Measurements from ENCODE around the gene MAN1B1. TPM values are rescaled to one million over a fixed set of nuclear protein-coding genes. Genes with fewer than 3 reads are reported as not detected.

The MAN1B1 gene
- polyA plus RNA-seq, 2 of the 4 experiments (the other 2 are of a cell fraction), result 31.7 to 48.6 TPM

- no peak overlapping the region for H3K4me3 ChIP-seq
- WGBS (ENCODE audit: missing lambda C conversion rate), result 46% methylated on average over 4 of the region's 4 CpGs
- no peak overlapping the region for H3K27ac ChIP-seq
- no peak overlapping the region for H3K4me2 ChIP-seq
- TF ChIP-seq EHF (CRISPR knock-in tag; IDR thresholded peaks at IDR 0.05), result no peak
- no peak for TF ChIP-seq RCOR1 (IDR thresholded peaks at IDR 0.05; ENCODE audit: low read depth, low read length)
- no peak for TF ChIP-seq MAX (IDR thresholded peaks at IDR 0.05)
- no peak for TF ChIP-seq RAD21 (conservative IDR thresholded peaks at IDR 0.05 in 1 of 2, IDR thresholded peaks at IDR 0.05 in 1 of 2)
- no peak for TF ChIP-seq CBX2 (IDR thresholded peaks at IDR 0.05; ENCODE audit: borderline replicate concordance, low read depth)
- no peak for TF ChIP-seq MAFK (IDR thresholded peaks at IDR 0.05; ENCODE audit: partially characterized antibody)
- no peak for TF ChIP-seq HES2 (IDR thresholded peaks at IDR 0.05)
- TF ChIP-seq FOSL2 (IDR thresholded peaks at IDR 0.05), result no peak
- TF ChIP-seq FOSL2 (CRISPR knock-in tag; IDR thresholded peaks at IDR 0.05), result no peak
- TF ChIP-seq PBX3 (IDR thresholded peaks at IDR 0.05), result no peak
- TF ChIP-seq HOXA7 (CRISPR knock-in tag; IDR thresholded peaks at IDR 0.05), result no peak
- no peak for TF ChIP-seq BHLHE40 (IDR thresholded peaks at IDR 0.05; ENCODE audit: low read depth, low read length)
- no peak for TF ChIP-seq PHF8 (IDR thresholded peaks at IDR 0.05; ENCODE audit: borderline replicate concordance, low read depth)
- TF ChIP-seq ZSCAN20 (CRISPR knock-in tag; IDR thresholded peaks at IDR 0.05), result no peak
- TF ChIP-seq HDAC2 (IDR thresholded peaks at IDR 0.05), result no peak
- no peak for TF ChIP-seq JUNB (IDR thresholded peaks at IDR 0.05)
- peaks cover 25% of the 10 kb centered on the region for H3K4me1 ChIP-seq
- POLR2A ChIA-PET, result no interaction called here
- DNase-seq (ENCODE audit: low read depth in 1 of 2, low spot score in 1 of 2) (no peak), FAIRE-seq (no peak), ATAC-seq (no peak)
- H3K9me3 ChIP-seq, result no peaks in the 10 kb centered on the region
- CTCF ChIA-PET, result interaction anchor here (0.6 to 3.1 kb wide), 6 partner anchors 12 to 211 kb away, joined by 3 to 11 read pairs (median 3); partner anchors contain the start of gene LRRC26
These were observed 71.8 kb downstream of the MAN1B1 start for GRCh38 chr9:137158625-137159024.

Small RNA genes within 50 kb of the gene (small RNA-seq; reads per million reads assigned to genes)
- 0 reads per million in 6 experiments for gene RF00153

Other genes starting within 250 kb of the MAN1B1 start
Only the 30 nearest of the 36 such genes appear.
- gene FBXW5, start 142.2 kb upstream of the MAN1B1 start, polyA plus RNA-seq (2011; rRNA removed), result 37.3 and 37.5 TPM in 2 replicates
- gene FBXW5, start 142.2 kb upstream of the MAN1B1 start, polyA plus RNA-seq (2017; fragmentation: RNase III; extraction: RNeasy Plus Mini Kit Qiagen cat#74134 plus additional on column Dnase treatment), result 59.3 to 61.4 TPM (median 59.5 TPM) in 3 replicates
- gene C8G, start 141.7 kb upstream of the MAN1B1 start, polyA plus RNA-seq (2011; rRNA removed), result 0.41 and 0.45 TPM in 2 replicates
- 1.1 to 1.3 TPM (median 1.1 TPM) in 3 replicates for gene C8G, start 141.7 kb upstream of the MAN1B1 start, polyA plus RNA-seq (2017; fragmentation: RNase III; extraction: RNeasy Plus Mini Kit Qiagen cat#74134 plus additional on column Dnase treatment)
- gene LCN12, start 134.7 kb upstream of the MAN1B1 start, polyA plus RNA-seq (2011; rRNA removed), result 0.74 and 1.8 TPM in 2 replicates
- gene LCN12, start 134.7 kb upstream of the MAN1B1 start, polyA plus RNA-seq (2017; fragmentation: RNase III; extraction: RNeasy Plus Mini Kit Qiagen cat#74134 plus additional on column Dnase treatment), result 2.8 to 3.6 TPM (median 3.0 TPM) in 3 replicates
- 0.31 and 0.33 TPM in 2 replicates for gene PTGDS, start 109.5 kb upstream of the MAN1B1 start, polyA plus RNA-seq (2011; rRNA removed)
- gene PTGDS, start 109.5 kb upstream of the MAN1B1 start, polyA plus RNA-seq (2017; fragmentation: RNase III; extraction: RNeasy Plus Mini Kit Qiagen cat#74134 plus additional on column Dnase treatment), result 0.18 to 0.34 TPM (median 0.26 TPM) in 3 replicates
- gene LCNL1, start 104.0 kb upstream of the MAN1B1 start, polyA plus RNA-seq (2011; rRNA removed), result 0.04 and 0.19 TPM in 2 replicates
- gene LCNL1, start 104.0 kb upstream of the MAN1B1 start, polyA plus RNA-seq (2017; fragmentation: RNase III; extraction: RNeasy Plus Mini Kit Qiagen cat#74134 plus additional on column Dnase treatment), result 0.05 to 0.08 TPM (median 0.08 TPM) in 3 replicates
- gene PAXX, start 94.6 kb upstream of the MAN1B1 start, polyA plus RNA-seq (2011; rRNA removed), result 12.6 and 15.6 TPM in 2 replicates
- gene PAXX, start 94.6 kb upstream of the MAN1B1 start, polyA plus RNA-seq (2017; fragmentation: RNase III; extraction: RNeasy Plus Mini Kit Qiagen cat#74134 plus additional on column Dnase treatment), result 50.7 to 57.0 TPM (median 53.2 TPM) in 3 replicates
- gene CLIC3, start 90.4 kb upstream of the MAN1B1 start, polyA plus RNA-seq (2011; rRNA removed), result 0.33 and 0.61 TPM in 2 replicates
- gene CLIC3, start 90.4 kb upstream of the MAN1B1 start, polyA plus RNA-seq (2017; fragmentation: RNase III; extraction: RNeasy Plus Mini Kit Qiagen cat#74134 plus additional on column Dnase treatment), result 5.1 to 6.6 TPM (median 6.4 TPM) in 3 replicates
- 8.3 and 10.1 TPM in 2 replicates for gene ABCA2, start 58.7 kb upstream of the MAN1B1 start, polyA plus RNA-seq (2011; rRNA removed)
- gene ABCA2, start 58.7 kb upstream of the MAN1B1 start, polyA plus RNA-seq (2017; fragmentation: RNase III; extraction: RNeasy Plus Mini Kit Qiagen cat#74134 plus additional on column Dnase treatment), result 23.0 to 25.6 TPM (median 24.7 TPM) in 3 replicates
- not detected in 2 replicates for gene FUT7, start 54.9 kb upstream of the MAN1B1 start, polyA plus RNA-seq (2011; rRNA removed)
- gene FUT7, start 54.9 kb upstream of the MAN1B1 start, polyA plus RNA-seq (2017; fragmentation: RNase III; extraction: RNeasy Plus Mini Kit Qiagen cat#74134 plus additional on column Dnase treatment), result 0.07 TPM in 1 of 3 replicates, not detected in the others
- gene NPDC1, start 40.8 kb upstream of the MAN1B1 start, polyA plus RNA-seq (2011; rRNA removed), result 12.7 and 13.0 TPM in 2 replicates
- gene NPDC1, start 40.8 kb upstream of the MAN1B1 start, polyA plus RNA-seq (2017; fragmentation: RNase III; extraction: RNeasy Plus Mini Kit Qiagen cat#74134 plus additional on column Dnase treatment), result 33.2 to 40.6 TPM (median 40.2 TPM) in 3 replicates
- 0.75 and 2.3 TPM in 2 replicates for gene ENTPD2, start 32.9 kb upstream of the MAN1B1 start, polyA plus RNA-seq (2011; rRNA removed)
- gene ENTPD2, start 32.9 kb upstream of the MAN1B1 start, polyA plus RNA-seq (2017; fragmentation: RNase III; extraction: RNeasy Plus Mini Kit Qiagen cat#74134 plus additional on column Dnase treatment), result 0.71 to 1.2 TPM (median 1.1 TPM) in 3 replicates
- 6.5 and 6.9 TPM in 2 replicates for gene SAPCD2, start 16.4 kb upstream of the MAN1B1 start, polyA plus RNA-seq (2011; rRNA removed)
- 13.1 to 16.4 TPM (median 14.6 TPM) in 3 replicates for gene SAPCD2, start 16.4 kb upstream of the MAN1B1 start, polyA plus RNA-seq (2017; fragmentation: RNase III; extraction: RNeasy Plus Mini Kit Qiagen cat#74134 plus additional on column Dnase treatment)
- 1.2 and 1.9 TPM in 2 replicates for gene UAP1L1, start 9.5 kb upstream of the MAN1B1 start, polyA plus RNA-seq (2011; rRNA removed)
- gene UAP1L1, start 9.5 kb upstream of the MAN1B1 start, polyA plus RNA-seq (2017; fragmentation: RNase III; extraction: RNeasy Plus Mini Kit Qiagen cat#74134 plus additional on column Dnase treatment), result 4.8 to 7.8 TPM (median 6.0 TPM) in 3 replicates
- 27.6 and 36.0 TPM in 2 replicates for gene DPP7, start 27.7 kb downstream of the MAN1B1 start, polyA plus RNA-seq (2011; rRNA removed)
- gene DPP7, start 27.7 kb downstream of the MAN1B1 start, polyA plus RNA-seq (2017; fragmentation: RNase III; extraction: RNeasy Plus Mini Kit Qiagen cat#74134 plus additional on column Dnase treatment), result 61.3 to 71.8 TPM (median 68.5 TPM) in 3 replicates
- 0.11 and 0.13 TPM in 2 replicates for gene GRIN1, start 52.2 kb downstream of the MAN1B1 start, polyA plus RNA-seq (2011; rRNA removed)
- gene GRIN1, start 52.2 kb downstream of the MAN1B1 start, polyA plus RNA-seq (2017; fragmentation: RNase III; extraction: RNeasy Plus Mini Kit Qiagen cat#74134 plus additional on column Dnase treatment), result 0.30 to 0.51 TPM (median 0.45 TPM) in 3 replicates
- gene LRRC26, start 83.1 kb downstream of the MAN1B1 start, polyA plus RNA-seq (2011; rRNA removed), result 0.08 and 0.09 TPM in 2 replicates
- 0.80 to 1.2 TPM (median 1.0 TPM) in 3 replicates for gene LRRC26, start 83.1 kb downstream of the MAN1B1 start, polyA plus RNA-seq (2017; fragmentation: RNase III; extraction: RNeasy Plus Mini Kit Qiagen cat#74134 plus additional on column Dnase treatment)
- not detected in 2 replicates for gene TMEM210, start 85.1 kb downstream of the MAN1B1 start, polyA plus RNA-seq (2011; rRNA removed)
- gene TMEM210, start 85.1 kb downstream of the MAN1B1 start, polyA plus RNA-seq (2017; fragmentation: RNase III; extraction: RNeasy Plus Mini Kit Qiagen cat#74134 plus additional on column Dnase treatment), result not detected in 3 replicates
- 17.5 and 22.3 TPM in 2 replicates for gene ANAPC2, start 101.6 kb downstream of the MAN1B1 start, polyA plus RNA-seq (2011; rRNA removed)
- gene ANAPC2, start 101.6 kb downstream of the MAN1B1 start, polyA plus RNA-seq (2017; fragmentation: RNase III; extraction: RNeasy Plus Mini Kit Qiagen cat#74134 plus additional on column Dnase treatment), result 35.4 to 40.7 TPM (median 39.9 TPM) in 3 replicates
- 52.6 and 54.1 TPM in 2 replicates for gene SSNA1, start 101.7 kb downstream of the MAN1B1 start, polyA plus RNA-seq (2011; rRNA removed)
- gene SSNA1, start 101.7 kb downstream of the MAN1B1 start, polyA plus RNA-seq (2017; fragmentation: RNase III; extraction: RNeasy Plus Mini Kit Qiagen cat#74134 plus additional on column Dnase treatment), result 89.2 to 102 TPM (median 102 TPM) in 3 replicates
- 2.1 and 2.4 TPM in 2 replicates for gene TPRN, start 113.8 kb downstream of the MAN1B1 start, polyA plus RNA-seq (2011; rRNA removed)
- gene TPRN, start 113.8 kb downstream of the MAN1B1 start, polyA plus RNA-seq (2017; fragmentation: RNase III; extraction: RNeasy Plus Mini Kit Qiagen cat#74134 plus additional on column Dnase treatment), result 5.3 to 6.5 TPM (median 6.3 TPM) in 3 replicates
- gene TMEM203, start 118.7 kb downstream of the MAN1B1 start, polyA plus RNA-seq (2011; rRNA removed), result 47.3 and 51.8 TPM in 2 replicates
- gene TMEM203, start 118.7 kb downstream of the MAN1B1 start, polyA plus RNA-seq (2017; fragmentation: RNase III; extraction: RNeasy Plus Mini Kit Qiagen cat#74134 plus additional on column Dnase treatment), result 29.2 to 31.0 TPM (median 31.0 TPM) in 3 replicates
- 5.6 and 6.4 TPM in 2 replicates for gene NDOR1, start 118.7 kb downstream of the MAN1B1 start, polyA plus RNA-seq (2011; rRNA removed)
- 17.9 to 19.5 TPM (median 17.9 TPM) in 3 replicates for gene NDOR1, start 118.7 kb downstream of the MAN1B1 start, polyA plus RNA-seq (2017; fragmentation: RNase III; extraction: RNeasy Plus Mini Kit Qiagen cat#74134 plus additional on column Dnase treatment)
- gene RNF208, start 135.3 kb downstream of the MAN1B1 start, polyA plus RNA-seq (2011; rRNA removed), result 0.06 and 0.29 TPM in 2 replicates
- 1.0 to 1.7 TPM (median 1.7 TPM) in 3 replicates for gene RNF208, start 135.3 kb downstream of the MAN1B1 start, polyA plus RNA-seq (2017; fragmentation: RNase III; extraction: RNeasy Plus Mini Kit Qiagen cat#74134 plus additional on column Dnase treatment)
- 0.30 and 0.32 TPM in 2 replicates for gene CYSRT1, start 138.2 kb downstream of the MAN1B1 start, polyA plus RNA-seq (2011; rRNA removed)
- gene CYSRT1, start 138.2 kb downstream of the MAN1B1 start, polyA plus RNA-seq (2017; fragmentation: RNase III; extraction: RNeasy Plus Mini Kit Qiagen cat#74134 plus additional on column Dnase treatment), result 0.81 to 1.0 TPM (median 0.87 TPM) in 3 replicates
- gene RNF224, start 140.5 kb downstream of the MAN1B1 start, polyA plus RNA-seq (2011; rRNA removed), result not detected in 2 replicates
- gene RNF224, start 140.5 kb downstream of the MAN1B1 start, polyA plus RNA-seq (2017; fragmentation: RNase III; extraction: RNeasy Plus Mini Kit Qiagen cat#74134 plus additional on column Dnase treatment), result 0.04 to 0.07 TPM (median 0.07 TPM) in 3 replicates
- gene SLC34A3, start 143.9 kb downstream of the MAN1B1 start, polyA plus RNA-seq (2011; rRNA removed), result not detected in 2 replicates
- 0.04 to 0.05 TPM (median 0.05 TPM) in 3 replicates for gene SLC34A3, start 143.9 kb downstream of the MAN1B1 start, polyA plus RNA-seq (2017; fragmentation: RNase III; extraction: RNeasy Plus Mini Kit Qiagen cat#74134 plus additional on column Dnase treatment)
- gene TUBB4B, start 154.3 kb downstream of the MAN1B1 start, polyA plus RNA-seq (2011; rRNA removed), result 256 and 268 TPM in 2 replicates
- gene TUBB4B, start 154.3 kb downstream of the MAN1B1 start, polyA plus RNA-seq (2017; fragmentation: RNase III; extraction: RNeasy Plus Mini Kit Qiagen cat#74134 plus additional on column Dnase treatment), result 646 to 795 TPM (median 671 TPM) in 3 replicates
- gene STPG3, start 164.3 kb downstream of the MAN1B1 start, polyA plus RNA-seq (2011; rRNA removed), result not detected in 2 replicates
- not detected in 3 replicates for gene STPG3, start 164.3 kb downstream of the MAN1B1 start, polyA plus RNA-seq (2017; fragmentation: RNase III; extraction: RNeasy Plus Mini Kit Qiagen cat#74134 plus additional on column Dnase treatment)
- gene NELFB, start 168.3 kb downstream of the MAN1B1 start, polyA plus RNA-seq (2011; rRNA removed), result 31.8 and 33.8 TPM in 2 replicates
- gene NELFB, start 168.3 kb downstream of the MAN1B1 start, polyA plus RNA-seq (2017; fragmentation: RNase III; extraction: RNeasy Plus Mini Kit Qiagen cat#74134 plus additional on column Dnase treatment), result 44.4 to 46.3 TPM (median 45.3 TPM) in 3 replicates
- gene TOR4A, start 190.7 kb downstream of the MAN1B1 start, polyA plus RNA-seq (2011; rRNA removed), result 8.7 and 9.8 TPM in 2 replicates
- 15.6 to 18.6 TPM (median 17.5 TPM) in 3 replicates for gene TOR4A, start 190.7 kb downstream of the MAN1B1 start, polyA plus RNA-seq (2017; fragmentation: RNase III; extraction: RNeasy Plus Mini Kit Qiagen cat#74134 plus additional on column Dnase treatment)